GM18519 (cell line): Measurements from ENCODE around the gene FAF1.

Experiments used
- ATAC-seq: cut with Tn5 transposase; IDR thresholded peaks from one replicate; pipeline ENCODE4 v1.9.1; 2021; ENCODE audit warnings: mild to moderate bottlenecking, moderate library complexity; ENCODE audit not compliant: unreplicated experiment, low FRiP score

Gene FAF1

DNA sequence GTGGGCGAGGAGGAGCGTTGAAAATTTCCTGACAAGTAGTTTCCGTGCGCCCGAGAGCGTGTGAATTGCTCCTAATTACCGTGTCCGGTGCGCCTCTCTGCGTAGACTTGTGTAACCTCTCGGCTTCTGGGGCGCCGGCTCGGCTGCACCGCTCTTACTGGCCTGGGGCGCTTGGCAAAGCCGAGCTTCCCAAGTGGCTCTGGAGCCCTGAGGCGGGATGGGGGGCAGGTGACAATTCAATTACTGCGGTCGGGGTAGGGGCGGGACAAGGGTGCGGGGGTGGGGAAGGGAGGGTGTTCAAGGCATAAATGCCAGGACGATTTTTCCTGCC, 536.4 kb downstream of the FAF1 start:
- no peak for ATAC-seq

DNA sequence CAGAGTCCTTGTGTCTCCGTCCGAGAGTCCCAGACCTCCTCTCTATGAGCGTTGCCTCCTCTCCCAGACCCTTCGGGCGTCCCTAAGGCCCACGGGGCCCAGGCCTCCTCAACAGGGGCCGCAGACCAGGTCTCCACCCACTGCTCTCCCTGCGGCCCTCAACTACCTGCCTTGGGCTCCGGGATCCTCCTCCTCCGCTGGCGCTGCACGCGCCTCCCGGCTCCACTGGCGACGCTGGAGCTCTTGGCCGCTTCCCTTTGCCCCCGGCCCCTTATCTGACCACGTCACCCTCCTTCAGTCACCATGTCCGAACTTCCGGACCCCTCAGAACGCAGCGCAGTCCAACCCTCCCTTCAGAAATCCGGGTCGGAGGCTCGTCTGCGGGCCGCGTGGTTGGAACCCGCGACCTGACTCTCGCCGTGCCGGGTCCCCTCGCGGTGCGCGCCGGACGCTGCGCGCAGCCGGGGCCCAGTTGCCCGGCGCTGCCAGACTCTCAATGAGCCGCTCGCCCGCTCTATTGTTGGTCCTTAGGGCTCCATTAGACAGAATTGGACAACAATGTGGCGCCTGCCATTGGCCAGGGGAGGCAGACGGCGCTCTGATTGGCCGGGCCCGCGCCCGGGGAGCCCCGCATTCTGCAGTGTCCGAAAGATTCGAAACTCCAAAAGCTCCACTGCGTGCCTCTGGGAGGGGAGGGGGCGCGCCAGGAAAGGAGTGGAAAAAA, 537.0 kb downstream of the FAF1 start, which contains the start of gene DMRTA2:
TSS of gene DMRTA2 (minus strand) at position 498 of the 724 bp plus-strand sequence. CDS start 1,907 bp downstream, outside the sequence.
- ATAC-seq, result no peak

DNA sequence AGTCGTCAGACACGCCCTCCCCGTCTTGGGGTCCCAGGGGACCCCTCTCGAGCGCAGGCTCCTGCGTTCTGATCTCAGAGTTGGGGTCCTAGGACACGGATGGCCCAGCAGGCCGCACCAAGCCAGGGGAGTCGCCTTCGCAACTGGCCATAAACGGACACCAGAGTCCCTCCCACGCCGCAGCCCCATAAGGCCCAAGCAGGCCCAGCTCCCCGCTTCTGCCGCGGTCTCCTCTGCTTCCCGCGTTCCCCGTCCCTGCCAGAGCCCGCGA, 537.5 kb downstream of the FAF1 start:
- no peak for ATAC-seq

- no peak for ATAC-seq
These were observed 538.0 kb downstream of the FAF1 start for GRCh38 chr1:50421768-50422674.

- no peak for ATAC-seq
These were observed 538.7 kb downstream of the FAF1 start for GRCh38 chr1:50421366-50421748.

GRCh38 chr1:50420689-50421365, 539.2 kb downstream of the FAF1 start:
- ATAC-seq, result no peak

GRCh38 chr1:50419907-50420677, 540.0 kb downstream of the FAF1 start:
- ATAC-seq, result no peak

- ATAC-seq, result no peak
These were observed 540.7 kb downstream of the FAF1 start for GRCh38 chr1:50419192-50419906.

DNA sequence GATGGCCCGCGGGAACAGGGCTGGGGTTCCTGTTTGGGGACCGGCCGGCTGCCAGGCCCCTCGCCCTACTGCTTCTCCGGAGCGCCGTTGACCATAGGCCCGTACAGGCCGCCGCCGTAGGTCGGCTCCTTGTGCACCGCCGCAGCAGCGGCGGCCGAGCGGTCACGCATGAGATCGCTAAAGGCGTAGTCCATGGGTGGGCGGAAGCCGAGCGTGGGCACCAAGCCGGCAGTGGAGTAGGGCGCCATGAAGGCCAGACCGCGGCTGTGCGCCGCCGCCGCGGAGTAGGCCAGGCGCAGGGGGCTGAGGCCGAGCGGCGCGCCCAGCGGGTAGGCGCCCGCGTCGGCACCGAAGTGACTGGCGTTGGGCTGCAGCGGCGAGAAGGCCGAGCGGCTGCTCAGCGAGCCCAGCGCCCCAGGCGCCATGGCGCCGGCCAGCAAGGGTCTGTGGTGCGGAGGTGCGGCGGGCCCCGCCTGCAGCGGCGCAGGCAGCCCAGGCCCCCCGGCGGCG, 541.4 kb downstream of the FAF1 start:
- no peak for ATAC-seq

- ATAC-seq, result no peak
These were observed 542.0 kb downstream of the FAF1 start for GRCh38 chr1:50417946-50418599.

DNA sequence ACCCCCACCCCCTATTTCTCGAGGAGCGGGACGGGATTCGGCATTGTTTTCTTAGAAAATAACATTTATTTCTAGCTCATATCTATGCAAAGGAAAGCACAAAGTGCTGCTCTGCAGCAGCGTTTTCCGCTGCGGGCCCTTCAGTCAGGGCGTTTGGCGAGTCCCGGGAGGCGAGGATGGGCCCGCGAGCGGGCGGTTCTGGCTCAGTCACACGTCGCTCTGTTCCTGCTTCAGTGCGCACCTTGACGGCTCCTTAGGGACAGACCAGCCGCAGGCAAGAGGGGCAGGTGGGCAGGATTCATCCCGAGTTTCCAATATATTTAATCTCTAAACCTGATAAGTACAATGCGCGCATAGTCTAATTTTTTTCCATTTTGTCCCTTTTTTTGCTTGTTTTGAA, 542.6 kb downstream of the FAF1 start:
- no peak for ATAC-seq

- no peak for ATAC-seq
These were observed 543.3 kb downstream of the FAF1 start for GRCh38 chr1:50416553-50417453.

DNA sequence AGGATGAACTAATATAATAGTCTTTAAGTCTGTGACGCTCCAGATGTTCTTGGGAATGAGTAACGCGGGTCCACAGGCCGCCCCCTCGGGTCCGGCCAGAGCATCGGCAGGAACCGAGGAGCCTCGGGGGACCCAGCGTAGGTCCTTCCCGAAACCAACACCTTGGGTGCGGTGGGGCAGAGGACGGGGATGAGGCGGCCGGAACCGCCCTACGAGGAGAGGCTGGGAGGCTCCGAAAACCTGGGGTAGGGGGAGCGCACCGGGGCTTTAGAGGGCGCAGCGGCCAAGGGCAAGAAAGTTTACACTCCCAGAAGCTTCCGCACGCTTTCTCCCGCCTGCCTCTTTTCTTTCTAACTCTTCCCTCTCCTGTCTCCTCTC, 543.9 kb downstream of the FAF1 start:
- no peak for ATAC-seq

DNA sequence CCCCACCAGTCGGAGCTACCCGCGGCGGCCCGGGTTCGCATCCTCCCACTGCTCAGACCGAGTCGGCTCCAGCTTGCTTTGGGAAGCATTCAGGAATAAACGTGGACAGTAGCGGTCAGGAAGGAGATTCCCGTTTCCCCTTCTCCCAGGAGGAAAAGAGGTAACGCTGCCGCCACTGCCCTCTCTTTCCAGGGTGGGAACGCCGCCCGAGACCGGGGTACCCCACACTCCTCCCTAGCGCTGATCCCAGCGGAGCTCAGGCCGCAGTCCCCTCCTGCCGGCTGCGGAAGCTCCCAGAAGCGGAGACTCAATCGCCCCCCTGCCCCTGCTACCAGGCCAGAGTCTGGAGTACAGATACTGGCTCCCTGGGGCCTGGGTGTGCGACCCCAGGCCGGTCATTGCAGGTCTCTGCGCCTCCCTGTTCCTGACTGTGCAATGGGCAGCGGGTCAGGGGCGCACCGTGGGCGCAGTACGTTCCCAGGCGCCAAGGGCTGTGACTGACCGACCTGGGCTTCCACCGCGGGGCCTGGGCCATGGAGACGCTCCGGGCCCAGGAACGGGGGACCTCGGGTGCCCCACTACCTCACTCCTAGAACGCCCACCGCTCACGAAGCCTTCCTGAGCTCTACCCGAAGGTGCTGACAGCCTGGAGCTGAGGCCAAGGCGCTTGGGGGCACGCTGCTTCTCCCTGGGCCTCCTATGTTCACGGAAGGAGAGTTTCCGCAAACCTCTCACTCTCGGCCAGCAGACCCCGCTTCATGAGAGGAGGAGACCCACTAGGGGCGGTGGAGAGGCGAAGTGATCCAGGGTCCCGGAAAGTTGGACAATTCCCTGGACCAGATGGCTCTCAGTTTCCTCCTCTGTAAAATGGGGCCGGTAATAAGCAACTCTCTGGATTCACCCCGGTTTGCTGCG, 544.6 kb downstream of the FAF1 start:
- no peak for ATAC-seq

GRCh38 chr1:50414853-50415234, 545.2 kb downstream of the FAF1 start:
- ATAC-seq, result no peak

GRCh38 chr1:50412813-50413476, 547.1 kb downstream of the FAF1 start:
- no peak for ATAC-seq

DNA sequence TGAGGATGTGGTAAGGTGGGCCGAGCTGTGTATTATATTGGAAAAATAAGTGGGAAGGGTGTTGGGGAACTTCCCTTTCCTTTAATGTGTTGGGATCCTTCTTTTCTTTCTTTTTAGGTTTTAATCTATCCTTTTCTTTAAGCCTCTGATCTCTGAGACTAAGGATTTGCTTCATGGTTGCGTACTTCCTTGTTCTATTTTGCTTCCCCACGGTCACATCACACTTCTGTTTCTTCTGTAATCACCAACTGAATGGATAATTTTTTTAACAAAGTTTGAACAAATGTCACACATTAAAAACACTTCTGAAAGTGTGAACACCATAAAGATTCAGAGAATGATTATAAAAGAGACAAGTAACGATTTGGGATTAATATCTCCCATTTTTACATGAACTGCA, 554.3 kb downstream of the FAF1 start:
- no peak for ATAC-seq
